ENCODE results near the gene SLC25A51.
"Not testable (repeated sequence)": the region's sequence is repeated elsewhere in the genome, so short reads cannot be mapped to it uniquely, and the experiment has no call there.

Gene SLC25A51

DNA sequence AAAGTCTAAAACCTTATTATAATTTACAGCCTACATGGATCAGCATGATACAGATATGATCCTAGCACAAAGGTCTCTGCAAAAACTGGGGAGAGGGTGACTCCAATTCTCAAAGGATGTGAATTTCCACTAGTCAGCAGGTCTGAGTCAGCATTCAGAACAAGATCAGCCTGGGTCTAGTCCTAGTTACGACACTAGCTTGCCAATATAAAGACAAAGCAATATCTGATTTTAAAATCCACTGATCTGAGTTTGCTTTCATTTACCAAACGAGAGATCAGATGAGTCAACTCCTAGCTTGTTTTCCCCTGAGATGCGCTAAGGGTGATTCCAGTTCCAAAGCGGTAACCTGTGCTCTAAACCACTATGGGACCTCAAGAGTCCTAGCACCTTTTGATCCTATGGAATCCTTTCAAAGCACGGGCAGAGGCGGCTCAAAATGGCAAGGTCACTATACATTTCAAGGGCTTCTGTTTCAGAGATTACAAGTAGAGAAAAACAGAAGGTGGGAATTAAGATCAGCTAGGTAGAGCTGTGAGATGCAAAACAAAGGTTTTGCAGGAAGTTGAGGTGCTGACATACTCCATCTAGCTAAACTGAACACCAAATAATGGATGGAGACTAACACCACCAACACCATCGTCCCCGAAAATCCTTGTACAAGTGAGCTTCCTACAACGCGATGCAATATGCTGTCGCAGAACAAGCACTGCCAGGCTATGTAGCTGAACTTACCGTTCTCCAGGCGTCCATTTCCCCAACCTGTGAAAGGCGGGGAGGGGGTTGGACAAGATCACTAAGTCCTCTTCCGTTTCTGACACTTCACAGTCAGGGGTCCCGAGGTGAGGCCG, 906 bp downstream of the SLC25A51 start:
- no peak for DNase-seq

DNA sequence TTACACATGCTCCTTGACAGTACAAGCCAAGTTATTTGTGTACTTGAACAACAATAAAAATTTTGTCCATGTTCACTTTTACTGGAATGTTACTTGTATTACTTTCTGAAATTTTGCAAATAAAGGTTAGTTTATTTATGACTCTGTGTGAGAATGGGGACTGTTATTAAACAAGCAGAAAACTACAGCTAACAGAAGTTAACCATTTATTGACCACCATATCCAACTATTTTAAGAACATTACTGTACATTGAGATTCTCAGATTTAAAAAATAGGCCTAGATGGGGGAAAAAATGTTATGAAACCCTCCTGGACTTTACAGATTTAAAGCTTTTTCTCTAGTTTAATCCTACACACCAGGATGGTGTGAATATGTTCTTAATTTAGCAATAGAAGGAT, 1.8 kb downstream of the SLC25A51 start:
- no peak for DNase-seq

DNA sequence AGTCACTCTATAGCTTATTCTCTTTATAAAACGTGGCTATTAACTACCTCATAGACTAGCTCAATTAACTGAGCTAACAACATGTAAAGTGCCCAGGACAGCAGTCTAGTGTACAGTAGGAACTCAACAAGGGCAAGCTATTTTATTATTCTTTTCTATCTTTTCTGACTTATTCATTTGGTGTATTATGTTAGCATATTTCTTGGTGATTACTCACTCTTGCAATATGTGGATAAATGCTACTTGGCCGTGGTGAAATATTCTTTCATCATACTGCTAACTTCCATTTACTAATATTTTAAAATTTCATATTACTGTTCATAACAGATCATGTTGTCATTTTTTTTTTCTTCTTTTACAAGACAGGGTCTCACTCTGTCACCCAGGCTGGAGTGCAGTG, 4.9 kb downstream of the SLC25A51 start:
- DNase-seq, result no peak

DNA sequence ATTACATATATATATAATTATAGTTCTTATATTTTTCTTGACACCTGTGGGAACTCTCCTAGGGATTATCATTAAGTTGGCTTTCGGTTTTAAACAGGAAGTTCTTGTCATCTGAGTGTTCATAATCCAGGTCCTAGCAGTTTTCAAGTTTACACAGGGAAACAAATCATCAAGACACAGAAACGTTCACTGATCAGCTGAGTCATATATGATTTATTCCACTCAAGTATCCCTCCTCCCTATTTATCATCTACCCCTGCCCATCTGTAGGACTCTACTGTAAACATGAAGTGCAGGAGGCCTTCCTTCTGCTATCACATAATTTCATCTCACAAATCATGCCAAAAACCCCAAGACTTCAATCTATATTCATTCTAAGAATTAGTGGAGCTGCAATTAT, 6.3 kb downstream of the SLC25A51 start:
- DNase-seq, result no peak

DNA sequence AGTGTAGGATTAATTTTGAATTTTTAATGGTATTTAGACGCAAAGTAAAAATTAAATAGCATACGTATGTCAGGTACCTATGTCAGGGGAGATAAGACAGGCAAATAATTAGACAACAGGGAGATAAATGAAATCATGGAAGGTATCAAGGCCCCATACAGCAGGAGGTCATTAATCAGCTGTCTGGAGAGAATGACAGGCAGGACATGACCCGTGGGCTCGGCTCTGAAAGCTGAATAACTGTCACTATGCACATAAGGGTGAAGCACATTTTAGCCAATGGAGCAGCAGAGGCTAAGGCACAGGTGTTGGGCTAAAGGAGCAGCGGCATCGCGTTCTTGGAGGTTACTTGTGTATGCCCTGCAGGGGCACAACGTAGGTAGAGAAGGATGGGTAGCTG, 11.9 kb downstream of the SLC25A51 start:
- no peak for DNase-seq

DNA sequence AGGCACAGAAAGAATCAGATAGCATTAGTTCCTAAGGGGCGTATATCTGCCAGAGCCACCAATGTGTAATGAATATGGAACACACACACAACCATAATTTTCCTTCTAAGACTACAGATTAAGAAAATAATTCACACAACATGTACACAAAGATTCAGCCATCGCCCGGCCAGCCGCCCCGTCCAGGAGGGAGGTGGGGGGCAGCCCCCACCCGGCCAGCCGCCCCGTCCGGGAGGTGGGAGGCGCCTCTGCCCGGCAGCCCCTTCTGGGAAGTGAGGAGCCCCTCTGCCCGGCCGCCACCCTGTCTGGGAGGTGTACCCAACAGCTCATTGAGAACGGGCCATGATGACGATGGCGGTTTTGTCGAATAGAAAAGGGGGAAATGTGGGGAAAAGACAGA, 12.9 kb downstream of the SLC25A51 start:
- not testable (repeated sequence) for DNase-seq

DNA sequence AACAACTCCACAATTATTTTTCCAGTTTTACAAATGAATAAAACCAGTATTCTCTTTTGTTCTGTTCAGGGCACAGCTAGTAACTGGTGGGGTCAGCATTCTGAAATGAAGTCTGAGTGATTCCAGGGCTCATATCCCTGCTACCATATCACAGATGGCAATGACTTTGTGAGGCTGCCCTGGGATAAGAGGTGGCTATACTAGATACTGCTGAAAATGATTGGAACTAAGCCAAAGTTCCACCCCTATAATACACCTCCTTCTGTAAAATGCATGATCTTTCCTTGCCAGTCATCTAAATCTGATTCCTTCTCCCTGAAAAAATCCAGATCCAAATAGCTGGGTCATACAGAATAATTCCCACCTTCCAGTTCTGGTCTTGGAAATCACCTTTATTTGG, 14.4 kb downstream of the SLC25A51 start:
- DNase-seq, result no peak

DNA sequence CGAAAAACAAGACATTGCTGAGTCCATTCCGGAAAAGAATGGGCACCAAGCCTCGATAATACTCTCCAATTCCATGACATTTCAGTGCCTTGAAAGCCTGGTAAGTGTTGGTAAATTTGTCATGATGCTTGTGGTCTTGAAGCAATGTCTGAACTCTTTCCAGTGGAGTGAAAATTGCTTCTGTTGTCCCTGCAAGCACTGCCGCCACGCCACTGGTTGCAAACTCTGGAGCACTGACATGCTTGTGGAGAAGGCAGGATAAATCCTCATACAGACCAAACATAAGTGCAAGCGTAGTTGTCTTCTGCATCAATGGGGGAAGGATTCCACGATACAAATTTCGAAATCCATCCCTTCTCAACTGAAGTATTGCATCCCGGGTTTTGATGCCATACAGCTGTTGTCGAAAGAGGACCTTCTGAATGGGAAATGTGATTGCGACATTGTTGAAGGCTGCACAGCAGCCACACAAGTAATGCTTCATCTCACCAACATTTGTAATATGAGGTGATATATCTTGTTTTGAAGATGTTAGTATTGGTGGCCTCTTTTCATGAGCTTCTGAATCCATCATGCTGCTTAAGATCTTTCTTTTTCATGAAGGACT, 15.8 kb downstream of the SLC25A51 start:
- peak; percentile 78 to 81 for DNase-seq

DNA sequence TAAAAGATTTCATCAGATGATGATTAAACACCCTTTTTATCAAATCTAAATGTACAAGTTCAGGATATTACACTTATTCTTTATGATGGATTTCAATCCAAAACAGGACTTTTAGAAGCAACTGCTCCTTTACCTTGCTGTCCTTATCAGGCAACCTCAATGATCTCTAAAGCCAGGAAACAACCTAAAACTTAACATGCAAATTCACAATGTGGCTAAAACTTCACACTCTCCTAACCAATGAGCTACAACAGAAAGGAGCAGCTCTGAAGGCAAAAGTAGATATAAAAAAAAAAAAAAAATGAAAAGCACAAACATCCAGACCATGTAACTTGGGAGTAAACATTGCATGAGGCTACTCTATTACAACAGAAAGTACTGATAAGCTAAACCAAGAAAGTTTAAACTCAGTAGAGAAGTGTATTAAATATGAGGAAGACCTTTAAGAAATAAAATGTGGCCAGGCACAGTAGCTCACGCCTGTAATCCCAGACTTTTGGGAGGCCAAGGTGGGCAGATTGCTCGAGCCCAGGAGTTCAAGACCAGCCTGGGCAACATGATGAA, 22.9 kb downstream of the SLC25A51 start:
- no peak for DNase-seq

DNA sequence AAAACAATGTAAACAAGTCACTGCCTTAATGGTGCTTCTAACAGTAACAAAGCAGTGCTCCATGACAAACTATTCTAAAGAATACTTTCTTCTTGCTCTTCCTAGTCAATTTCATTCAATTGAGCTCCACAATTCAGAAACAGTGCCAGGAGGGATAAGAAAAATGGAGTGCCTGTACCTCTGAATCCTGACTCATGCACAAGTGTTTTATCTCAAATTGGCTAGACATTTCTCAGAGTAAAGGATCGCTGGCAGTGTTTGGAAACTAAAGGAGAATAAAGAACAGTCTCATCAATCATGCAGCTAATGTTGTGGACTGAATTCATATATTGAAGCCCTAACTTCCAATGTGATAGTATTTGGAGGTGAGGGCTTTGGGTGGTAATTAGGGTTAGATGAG, 27.6 kb downstream of the SLC25A51 start:
- DNase-seq, result no peak

DNA sequence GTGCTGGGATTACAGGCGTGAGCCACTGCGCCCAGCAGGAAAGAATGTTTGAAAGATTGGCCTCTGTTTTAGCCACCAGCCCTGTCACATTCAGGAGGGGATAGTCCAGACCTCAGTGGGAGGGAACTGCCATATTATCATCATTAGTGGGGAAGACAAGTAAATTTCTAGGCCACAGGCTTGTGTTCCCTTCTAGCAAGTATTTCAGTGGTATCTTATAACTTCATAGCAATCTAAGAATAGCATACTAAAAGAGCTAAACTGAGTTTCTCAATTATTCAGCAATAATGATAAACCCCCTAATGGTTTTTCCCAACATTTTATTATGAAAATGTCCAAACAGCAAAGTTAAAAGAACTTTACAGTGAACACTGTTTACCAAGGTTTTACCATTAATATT, 30.0 kb downstream of the SLC25A51 start:
- no peak for DNase-seq

DNA sequence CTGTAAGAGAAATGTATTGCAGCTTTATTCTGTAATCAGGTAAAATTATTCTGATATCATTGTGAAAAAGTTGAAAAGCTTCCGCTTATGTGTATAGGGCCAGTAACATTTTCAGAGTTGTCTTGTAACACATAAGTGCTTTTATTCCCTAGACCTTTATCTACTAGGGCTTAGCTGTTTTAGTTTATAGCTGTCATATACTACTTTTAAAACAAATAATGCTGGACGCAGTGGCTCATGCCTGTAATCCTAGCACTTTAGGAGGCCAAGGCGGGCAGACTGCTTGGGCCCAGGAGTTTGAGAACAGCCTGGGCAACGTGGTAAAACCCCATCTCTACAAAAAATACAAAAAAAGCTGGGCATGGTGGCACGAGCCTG, 33.1 kb downstream of the SLC25A51 start:
- DNase-seq, result no peak

DNA sequence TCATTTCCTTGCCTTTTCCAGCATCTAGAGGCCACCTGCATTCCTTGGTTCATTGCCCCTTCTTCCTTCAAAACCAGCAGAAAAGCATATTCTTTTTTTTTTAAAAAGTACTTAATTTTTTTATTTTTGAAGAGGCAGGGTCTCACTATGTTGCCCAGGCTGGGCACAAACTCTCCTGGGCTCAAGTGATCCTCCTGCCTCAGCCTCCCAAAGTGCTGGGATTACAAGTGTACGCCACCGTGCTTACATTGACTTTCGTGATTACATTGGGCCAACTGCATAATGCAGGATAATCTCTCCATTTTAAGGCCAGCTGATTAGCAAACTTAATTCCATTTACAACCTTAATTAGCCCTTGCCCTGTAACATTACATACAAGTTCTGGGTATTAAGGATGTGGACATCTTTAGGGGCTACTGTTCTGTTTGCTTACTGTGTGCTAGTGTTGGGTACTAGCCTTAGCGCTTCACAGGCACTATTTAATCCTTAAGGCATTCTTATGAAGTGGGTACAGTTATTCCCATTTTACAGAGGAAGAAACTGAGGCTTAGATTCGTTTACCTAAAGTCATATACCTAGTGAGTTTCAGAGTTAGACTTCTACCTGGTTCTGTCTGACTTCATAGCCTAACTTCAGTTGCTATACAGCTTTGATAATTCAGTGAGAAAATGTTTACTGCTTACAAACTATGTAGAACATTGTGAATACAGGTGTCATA, 33.7 kb downstream of the SLC25A51 start:
- no peak for DNase-seq

DNA sequence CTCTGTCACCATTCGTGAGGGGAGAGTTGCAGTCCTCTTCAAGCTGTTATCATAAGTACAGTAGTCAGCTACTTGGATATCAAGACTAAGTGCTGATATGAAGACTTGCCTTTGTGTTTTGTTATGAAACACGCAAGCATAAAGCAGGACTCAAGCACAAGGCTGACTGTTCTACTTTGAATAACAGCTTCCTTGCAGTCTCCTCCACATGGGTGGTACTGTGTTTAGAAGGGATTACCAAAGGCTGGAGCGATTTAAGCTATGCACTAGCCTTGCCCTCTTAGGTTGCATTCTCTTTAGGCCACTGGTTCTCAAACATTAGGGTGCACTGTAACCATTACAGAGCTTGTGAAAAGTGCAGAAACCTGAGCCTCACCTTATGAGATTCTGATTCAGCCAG, 41.4 kb downstream of the SLC25A51 start:
- no peak for DNase-seq

DNA sequence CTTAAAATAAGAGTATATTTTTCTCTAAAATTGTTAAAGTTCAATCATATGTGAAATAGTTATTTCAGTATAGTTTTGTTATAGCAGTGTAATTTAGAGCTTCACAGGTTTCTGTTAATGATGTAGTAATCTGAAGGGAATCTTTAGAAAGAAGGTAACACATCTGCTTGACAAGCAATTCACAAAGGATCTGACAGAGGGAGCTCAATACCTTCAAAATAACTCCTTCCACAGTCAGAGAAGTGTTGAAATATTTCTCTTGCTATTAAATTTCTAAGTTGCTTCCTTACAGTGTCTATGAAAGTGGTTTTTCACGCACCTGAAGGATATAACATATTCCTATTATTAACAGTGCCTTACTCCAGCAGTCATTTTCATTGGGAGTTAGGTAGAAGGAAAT, 44.9 kb downstream of the SLC25A51 start:
- DNase-seq, result peak; percentile 24 to 37

DNA sequence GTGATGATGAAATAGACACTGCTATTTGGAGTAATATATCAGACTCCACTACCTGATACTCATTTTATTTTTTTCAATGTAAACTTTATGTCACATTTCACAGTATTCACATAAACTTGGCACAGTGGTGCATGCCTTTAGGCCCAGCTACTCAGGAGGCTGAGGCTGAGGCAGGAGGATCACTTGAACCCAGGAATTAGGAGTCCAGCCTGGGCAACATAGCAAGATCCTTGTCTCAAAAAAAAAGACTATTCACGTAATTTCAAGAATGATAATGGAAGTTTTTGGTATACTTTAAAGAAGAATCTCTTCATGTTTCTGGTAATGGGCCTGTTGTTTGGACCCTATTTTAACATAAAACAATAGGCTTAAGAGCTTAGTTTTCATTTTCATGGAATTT, 47.4 kb downstream of the SLC25A51 start:
- DNase-seq, result no peak

DNA sequence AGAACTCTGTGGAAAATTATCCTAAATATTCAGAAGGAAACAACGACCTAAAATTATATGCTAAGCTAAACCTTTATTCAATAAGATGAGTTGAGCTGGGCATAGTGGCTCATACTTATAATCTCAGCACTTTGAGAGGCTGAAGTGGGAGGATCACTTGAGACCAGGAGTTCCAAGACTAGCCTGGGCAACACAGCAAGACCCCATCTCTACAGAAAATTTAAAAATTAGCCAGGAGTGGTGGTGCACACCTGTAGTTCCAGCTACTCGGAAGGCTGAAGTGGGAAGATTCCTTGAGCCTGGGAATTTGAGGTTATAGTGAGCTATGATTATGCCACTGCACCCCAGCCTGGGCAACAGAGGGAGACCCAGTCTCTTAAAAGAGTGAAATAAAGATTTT, 51.7 kb downstream of the SLC25A51 start:
- DNase-seq, result no peak

DNA sequence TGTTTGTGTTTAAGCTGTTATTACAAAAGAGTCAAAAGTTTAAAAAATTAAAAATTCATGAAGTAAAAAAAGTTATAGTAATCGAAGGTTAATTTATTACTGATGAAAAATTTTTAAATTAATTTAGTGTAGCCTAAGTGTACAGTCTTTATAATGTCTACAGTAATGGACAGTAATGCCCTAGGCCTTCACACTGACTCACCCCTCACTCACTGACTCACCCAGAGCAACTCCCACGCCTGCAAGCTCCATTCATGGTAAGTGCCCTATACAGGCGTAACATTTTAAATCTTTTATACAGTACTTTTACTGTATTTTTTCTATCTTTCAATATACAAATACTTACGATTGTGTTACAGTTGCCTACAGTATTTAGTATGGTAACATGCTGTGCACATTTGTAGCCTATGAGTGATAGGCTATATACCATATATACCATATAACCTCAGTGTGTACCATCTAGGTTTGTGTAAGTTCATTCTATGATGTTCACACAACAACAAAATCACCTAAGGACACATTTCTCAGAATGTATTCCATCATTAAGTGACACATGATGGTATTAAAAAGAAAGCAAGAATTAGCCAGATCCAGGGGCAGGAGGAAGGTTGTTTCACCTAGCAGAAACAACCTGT, 63.2 kb downstream of the SLC25A51 start:
- DNase-seq, result peak; percentile 6 to 27

DNA sequence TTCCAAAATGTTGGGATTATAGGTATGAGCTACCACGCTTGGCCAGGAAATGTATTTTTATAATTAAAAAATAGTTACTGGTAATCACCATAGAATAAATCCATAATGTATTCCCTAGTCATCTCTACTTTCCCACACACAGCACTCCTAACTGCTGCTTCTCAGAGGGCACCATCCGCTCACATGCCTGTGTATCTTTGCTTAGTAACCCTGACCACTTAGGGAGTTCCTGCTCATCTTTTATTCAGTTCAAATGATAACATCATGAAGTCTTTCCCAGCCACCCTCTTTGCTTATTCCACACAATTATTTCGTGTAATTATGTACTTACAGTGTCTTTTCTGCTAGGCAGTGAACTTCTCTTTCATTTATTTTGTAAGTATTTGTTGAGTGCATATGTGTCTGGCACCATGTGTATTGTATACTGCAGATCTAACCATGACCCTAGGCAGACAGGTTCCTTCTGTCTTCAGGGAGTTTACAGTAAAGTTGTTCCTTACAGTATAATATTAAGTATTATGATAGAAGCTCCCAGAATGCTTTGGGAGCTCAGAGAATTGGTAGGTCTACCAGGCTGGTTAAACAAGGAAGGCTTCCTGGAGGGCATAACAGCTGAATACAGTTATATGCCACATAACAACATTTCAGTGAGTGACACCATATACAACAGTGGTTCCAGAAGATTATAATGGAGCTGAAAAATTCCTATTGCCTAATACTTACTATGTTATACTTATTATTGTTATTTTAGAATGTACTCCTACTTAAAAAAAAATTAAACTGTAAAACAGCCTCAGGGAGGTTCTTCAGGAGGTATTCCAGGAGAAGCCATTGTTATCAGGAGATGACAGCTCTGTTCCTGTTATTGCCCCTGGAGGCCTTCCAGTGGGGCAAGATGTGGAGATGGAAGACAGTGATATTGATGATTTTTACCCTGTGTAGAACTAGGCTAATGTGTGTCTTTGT, 64.1 kb downstream of the SLC25A51 start:
- DNase-seq, result no peak
